HepG2 (cell line): ENCODE measurements around the gene TAPBP. TPM values are rescaled to one million over a fixed set of nuclear protein-coding genes. Genes with fewer than 3 reads are reported as not detected.
A peak's percentile ranks its signal among the peaks of the same experiment; 100 is the strongest.

ENCODE experiments used
- ARID3A ChIP-seq: IDR thresholded peaks from 2 replicates; pipeline ENCODE4 v1.6.1; 2012; ENCODE audit warnings: low read depth, low read length, improper control_type of control experiment
- BRD4 ChIP-seq: sonication (generic); formaldehyde crosslinking; IDR thresholded peaks from 2 replicates; pipeline ENCODE4 v1.4.0; 2020; ENCODE audit warnings: missing genetic modification reagents
- CHD2 ChIP-seq: IDR thresholded peaks from 2 replicates; pipeline ENCODE4 v1.6.1; 2011; ENCODE audit warnings: low read depth, low read length, improper control_type of control experiment
- FOXM1 ChIP-seq: sonication (generic); formaldehyde crosslinking; IDR thresholded peaks from 2 replicates; pipeline ENCODE4 v1.5.0; 2020; ENCODE audit warnings: missing genetic modification reagents
- HOXA9 ChIP-seq: sonication (generic); formaldehyde crosslinking; IDR thresholded peaks from 2 replicates; pipeline ENCODE4 v1.8.1; 2022; ENCODE audit warnings: missing genetic modification reagents, mild to moderate bottlenecking, moderate library complexity, borderline replicate concordance
- KAT2B ChIP-seq: fragments of 150-350 bp; IDR thresholded peaks from 2 replicates; pipeline ENCODE4 v1.6.1; 2014; ENCODE audit warnings: low read depth, low read length, borderline replicate concordance
- KLF13 ChIP-seq: sonication (generic); formaldehyde crosslinking; IDR thresholded peaks from 2 replicates; pipeline ENCODE4 v1.4.0; 2020; ENCODE audit warnings: mild to moderate bottlenecking, missing genetic modification reagents
- NFIB ChIP-seq: sonication (generic); formaldehyde crosslinking; IDR thresholded peaks from 2 replicates; pipeline ENCODE4 v1.9.0; 2021; ENCODE audit warnings: missing genetic modification reagents, mild to moderate bottlenecking, borderline replicate concordance
- RFX3 ChIP-seq: IDR thresholded peaks from 2 replicates; pipeline ENCODE4 v1.6.1; 2016; ENCODE audit warnings: missing biosample characterization, missing genetic modification reagents
- SIX1 ChIP-seq: sonication (generic); formaldehyde crosslinking; IDR thresholded peaks from 2 replicates; pipeline ENCODE4 v1.4.0; 2020; ENCODE audit warnings: missing genetic modification reagents, borderline replicate concordance
- TCF7L2 ChIP-seq: IDR thresholded peaks from 2 replicates; pipeline ENCODE4 v1.6.1; 2011; ENCODE audit warnings: mild to moderate bottlenecking, low read depth, low read length, moderate library complexity
- ZNF160 ChIP-seq: sonication (generic); formaldehyde crosslinking; IDR thresholded peaks from 2 replicates; pipeline ENCODE4 v1.8.0; 2022; ENCODE audit warnings: mild to moderate bottlenecking, inconsistent platforms, missing genetic modification reagents
- ZNF3 ChIP-seq: IDR thresholded peaks from 2 replicates; pipeline ENCODE4 v1.7.0; 2017; ENCODE audit warnings: inconsistent platforms
- ZNF619 ChIP-seq: sonication (generic); formaldehyde crosslinking; IDR thresholded peaks from 2 replicates; pipeline ENCODE4 v1.4.0; 2020; ENCODE audit warnings: mild to moderate bottlenecking, missing genetic modification reagents
- ZNF670 ChIP-seq: sonication (generic); formaldehyde crosslinking; IDR thresholded peaks from 2 replicates; pipeline ENCODE4 v1.8.0; 2022; ENCODE audit warnings: mild to moderate bottlenecking, missing genetic modification reagents, borderline replicate concordance
- ZNF678 ChIP-seq: sonication (generic); formaldehyde crosslinking; IDR thresholded peaks from 2 replicates; pipeline ENCODE4 v1.4.0; 2020; ENCODE audit warnings: mild to moderate bottlenecking, missing genetic modification reagents
- ZNF724P ChIP-seq: sonication (generic); formaldehyde crosslinking; IDR thresholded peaks from 2 replicates; pipeline ENCODE4 v1.8.0; 2022; ENCODE audit warnings: missing genetic modification reagents, borderline replicate concordance
- polyA plus RNA-seq, 8 experiments: library from polyadenylated mRNA; depleted of rRNA in 3 of 8; stranded (reverse) in 7 of 8; unstranded in 1 of 8; fragments of >200 nt; fragmentation: Illumina TruSeq in 4 of 8; extraction: Trizol in 4 of 8; gene quantifications; 2 replicates each; pipeline versions ENCODE4 v1.2.1 to v1.2.3, GENCODE V29; 2011 to 2016; ENCODE audit warnings: low read depth in 4 of 8, missing spikeins in 1 of 8, mixed read lengths in 1 of 8; ENCODE audit not compliant: insufficient read depth in 1 of 8
- total RNA-seq, 5 experiments: library from RNA; depleted of rRNA; stranded (reverse); fragments of >200 nt; fragmentation: Illumina TruSeq; extraction: Trizol; gene quantifications; 2 replicates each; pipeline ENCODE4 v1.2.3, GENCODE V29; 2016; ENCODE audit warnings: low read depth in 1 of 5
- TF ChIP-seq, protein P1 (sequence below): sonication (generic); formaldehyde crosslinking; conservative IDR thresholded peaks from 2 replicates; pipeline ENCODE4 v1.8.1; 2023; ENCODE audit warnings: missing genetic modification reagents
- TF ChIP-seq, protein P2 (sequence below): sonication (generic); formaldehyde crosslinking; IDR thresholded peaks from 2 replicates; pipeline ENCODE4 v1.9.0; 2021; ENCODE audit warnings: missing genetic modification reagents, borderline replicate concordance
- TF ChIP-seq, protein P3 (sequence below): sonication (generic); formaldehyde crosslinking; IDR thresholded peaks from 2 replicates; pipeline ENCODE4 v1.4.0; 2020; ENCODE audit warnings: mild to moderate bottlenecking, missing genetic modification reagents
- TF ChIP-seq, protein P4 (sequence below): sonication (generic); formaldehyde crosslinking; IDR thresholded peaks from 2 replicates; pipeline ENCODE4 v1.4.0; 2020; ENCODE audit warnings: mild to moderate bottlenecking, missing genetic modification reagents
- TF ChIP-seq, protein P5 (sequence below): IDR thresholded peaks from 2 replicates; pipeline ENCODE4 v1.6.1; 2016; ENCODE audit warnings: low read depth, control low read depth

TAPBP gene
- total and polyA plus RNA-seq, 2 of the 13 experiments (the other 11 are each of a cell fraction or from before 2014, with no cell fraction given): 27.4 to 32.3 TPM

DNA sequence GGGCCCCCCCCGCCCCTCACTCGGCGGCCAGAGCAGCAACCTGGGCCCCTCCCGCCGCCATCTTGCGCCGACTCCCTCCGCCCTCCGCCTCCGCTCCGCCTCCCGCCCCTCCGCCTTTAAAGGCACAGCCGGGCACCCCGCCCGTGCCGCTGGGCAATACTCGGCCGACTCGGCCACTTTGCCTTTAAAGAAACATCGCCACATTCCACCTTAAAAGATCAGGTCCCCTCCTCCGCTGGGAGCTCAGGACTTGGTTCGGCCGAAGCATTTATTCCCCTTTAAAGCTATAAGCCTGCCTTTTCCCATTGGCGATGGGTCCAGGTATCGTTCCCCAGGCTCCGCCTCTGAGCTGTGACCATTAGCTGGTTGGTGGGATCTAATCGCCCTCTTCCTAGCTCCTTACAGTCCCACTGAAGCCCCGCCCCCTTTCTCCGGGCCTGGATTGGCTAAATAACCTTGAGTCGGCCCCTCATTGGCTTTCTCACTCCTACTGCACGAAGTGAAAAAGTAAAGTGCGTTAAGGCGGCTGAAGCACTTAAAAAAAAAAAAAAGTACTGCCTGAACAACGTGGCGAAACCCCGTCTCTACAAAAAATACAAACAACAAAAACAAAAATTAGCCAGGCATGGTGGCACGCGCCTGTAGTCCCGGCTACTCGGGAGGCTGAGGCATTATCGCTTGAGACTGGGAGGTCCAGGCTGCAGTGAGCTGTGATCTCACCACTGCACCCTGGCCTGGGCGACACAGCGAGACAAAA lies 4.0 kb upstream of the TAPBP start, which contains the start of gene ZBTB22 (continued):
- TF ChIP-seq, protein P1, sequence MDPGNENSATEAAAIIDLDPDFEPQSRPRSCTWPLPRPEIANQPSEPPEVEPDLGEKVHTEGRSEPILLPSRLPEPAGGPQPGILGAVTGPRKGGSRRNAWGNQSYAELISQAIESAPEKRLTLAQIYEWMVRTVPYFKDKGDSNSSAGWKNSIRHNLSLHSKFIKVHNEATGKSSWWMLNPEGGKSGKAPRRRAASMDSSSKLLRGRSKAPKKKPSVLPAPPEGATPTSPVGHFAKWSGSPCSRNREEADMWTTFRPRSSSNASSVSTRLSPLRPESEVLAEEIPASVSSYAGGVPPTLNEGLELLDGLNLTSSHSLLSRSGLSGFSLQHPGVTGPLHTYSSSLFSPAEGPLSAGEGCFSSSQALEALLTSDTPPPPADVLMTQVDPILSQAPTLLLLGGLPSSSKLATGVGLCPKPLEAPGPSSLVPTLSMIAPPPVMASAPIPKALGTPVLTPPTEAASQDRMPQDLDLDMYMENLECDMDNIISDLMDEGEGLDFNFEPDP: no peak
- TF ChIP-seq ARID3A: no peak
- TF ChIP-seq, protein P2, sequence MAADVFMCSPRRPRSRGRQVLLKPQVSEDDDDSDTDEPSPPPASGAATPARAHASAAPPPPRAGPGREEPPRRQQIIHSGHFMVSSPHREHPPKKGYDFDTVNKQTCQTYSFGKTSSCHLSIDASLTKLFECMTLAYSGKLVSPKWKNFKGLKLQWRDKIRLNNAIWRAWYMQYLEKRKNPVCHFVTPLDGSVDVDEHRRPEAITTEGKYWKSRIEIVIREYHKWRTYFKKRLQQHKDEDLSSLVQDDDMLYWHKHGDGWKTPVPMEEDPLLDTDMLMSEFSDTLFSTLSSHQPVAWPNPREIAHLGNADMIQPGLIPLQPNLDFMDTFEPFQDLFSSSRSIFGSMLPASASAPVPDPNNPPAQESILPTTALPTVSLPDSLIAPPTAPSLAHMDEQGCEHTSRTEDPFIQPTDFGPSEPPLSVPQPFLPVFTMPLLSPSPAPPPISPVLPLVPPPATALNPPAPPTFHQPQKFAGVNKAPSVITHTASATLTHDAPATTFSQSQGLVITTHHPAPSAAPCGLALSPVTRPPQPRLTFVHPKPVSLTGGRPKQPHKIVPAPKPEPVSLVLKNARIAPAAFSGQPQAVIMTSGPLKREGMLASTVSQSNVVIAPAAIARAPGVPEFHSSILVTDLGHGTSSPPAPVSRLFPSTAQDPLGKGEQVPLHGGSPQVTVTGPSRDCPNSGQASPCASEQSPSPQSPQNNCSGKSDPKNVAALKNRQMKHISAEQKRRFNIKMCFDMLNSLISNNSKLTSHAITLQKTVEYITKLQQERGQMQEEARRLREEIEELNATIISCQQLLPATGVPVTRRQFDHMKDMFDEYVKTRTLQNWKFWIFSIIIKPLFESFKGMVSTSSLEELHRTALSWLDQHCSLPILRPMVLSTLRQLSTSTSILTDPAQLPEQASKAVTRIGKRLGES (CRISPR knock-in tag): no peak
- no peak for TF ChIP-seq RFX3 (CRISPR knock-in tag)
- no peak for TF ChIP-seq CHD2
- TF ChIP-seq SIX1 (CRISPR knock-in tag): no peak
- TF ChIP-seq KAT2B: no peak
- TF ChIP-seq ZNF678 (CRISPR knock-in tag): no peak
- TF ChIP-seq ZNF160 (CRISPR knock-in tag): 0 out of 2 replicates have a peak, but pooled peaks have one; percentile 38
- TF ChIP-seq ZNF724P (CRISPR knock-in tag): no peak
- TF ChIP-seq TCF7L2: no peak
- no peak for TF ChIP-seq NFIB (CRISPR knock-in tag)
- TF ChIP-seq FOXM1 (CRISPR knock-in tag): no peak
- TF ChIP-seq ZNF670 (CRISPR knock-in tag): no peak
- no peak for TF ChIP-seq HOXA9 (CRISPR knock-in tag)
- TF ChIP-seq KLF13: no peak
- TF ChIP-seq, protein P3, sequence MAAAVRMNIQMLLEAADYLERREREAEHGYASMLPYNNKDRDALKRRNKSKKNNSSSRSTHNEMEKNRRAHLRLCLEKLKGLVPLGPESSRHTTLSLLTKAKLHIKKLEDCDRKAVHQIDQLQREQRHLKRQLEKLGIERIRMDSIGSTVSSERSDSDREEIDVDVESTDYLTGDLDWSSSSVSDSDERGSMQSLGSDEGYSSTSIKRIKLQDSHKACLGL (CRISPR knock-in tag): no peak
- TF ChIP-seq ZNF3 (CRISPR knock-in tag): no peak
- TF ChIP-seq, protein P4, sequence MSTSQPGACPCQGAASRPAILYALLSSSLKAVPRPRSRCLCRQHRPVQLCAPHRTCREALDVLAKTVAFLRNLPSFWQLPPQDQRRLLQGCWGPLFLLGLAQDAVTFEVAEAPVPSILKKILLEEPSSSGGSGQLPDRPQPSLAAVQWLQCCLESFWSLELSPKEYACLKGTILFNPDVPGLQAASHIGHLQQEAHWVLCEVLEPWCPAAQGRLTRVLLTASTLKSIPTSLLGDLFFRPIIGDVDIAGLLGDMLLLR (CRISPR knock-in tag): no peak
- TF ChIP-seq ZNF619 (CRISPR knock-in tag): no peak
- TF ChIP-seq, protein P5, sequence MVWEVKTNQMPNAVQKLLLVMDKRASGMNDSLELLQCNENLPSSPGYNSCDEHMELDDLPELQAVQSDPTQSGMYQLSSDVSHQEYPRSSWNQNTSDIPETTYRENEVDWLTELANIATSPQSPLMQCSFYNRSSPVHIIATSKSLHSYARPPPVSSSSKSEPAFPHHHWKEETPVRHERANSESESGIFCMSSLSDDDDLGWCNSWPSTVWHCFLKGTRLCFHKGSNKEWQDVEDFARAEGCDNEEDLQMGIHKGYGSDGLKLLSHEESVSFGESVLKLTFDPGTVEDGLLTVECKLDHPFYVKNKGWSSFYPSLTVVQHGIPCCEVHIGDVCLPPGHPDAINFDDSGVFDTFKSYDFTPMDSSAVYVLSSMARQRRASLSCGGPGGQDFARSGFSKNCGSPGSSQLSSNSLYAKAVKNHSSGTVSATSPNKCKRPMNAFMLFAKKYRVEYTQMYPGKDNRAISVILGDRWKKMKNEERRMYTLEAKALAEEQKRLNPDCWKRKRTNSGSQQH (CRISPR knock-in tag): no peak
- TF ChIP-seq BRD4: no peak
